ENCODE measurements around the gene DNM3. TPM values are rescaled to one million over a fixed set of nuclear protein-coding genes. Genes with fewer than 3 reads are reported as not detected.
"Not testable (repeated sequence)": the region's sequence is repeated elsewhere in the genome, so short reads cannot be mapped to it uniquely, and the experiment has no call there.

The DNM3 gene
- total and polyA plus RNA-seq, 5 donors from 2014 or later: 0.76 to 5.5 (median 1.6) TPM

- H3K4me1 ChIP-seq (ENCODE audit: control insufficient read depth, insufficient read depth, low read length, poor library complexity, severe bottlenecking): no peaks in the 10 kb centered on the region
- DNase-seq (no peak), ATAC-seq (ENCODE audit: low read depth in 2 of 2) (no peak)
- no peak overlapping the region for H3K4me3 Mint-ChIP-seq
- no peak overlapping the region for H3K27ac ChIP-seq (ENCODE audit: insufficient read depth, low read length, poor library complexity, severe bottlenecking)
- no peaks in the 10 kb centered on the region for H3K9me3 ChIP-seq (ENCODE audit: control insufficient read depth in 2 of 2, low read length in 2 of 2)
- H3K9me3 Mint-ChIP-seq: peaks cover 0 to 6% (median 0%) of the 10 kb centered on the region in 7 donors
- H3K27me3 ChIP-seq (ENCODE audit: control insufficient read depth, insufficient read depth, low read length): no peaks in the 10 kb centered on the region
- no peaks in the 10 kb centered on the region for H3K36me3 ChIP-seq (ENCODE audit: control insufficient read depth, insufficient read depth, low read length)
- H3K36me3 Mint-ChIP-seq: peaks cover 13% of the 10 kb centered on the region
- H3K4me1 Mint-ChIP-seq: peaks cover 0 to 13% (median 6%) of the 10 kb centered on the region in 4 donors
- no peak overlapping the region for H3K4me3 ChIP-seq (ENCODE audit: low read depth, low read length)
- no peak overlapping the region for H3K27ac Mint-ChIP-seq
- no peaks in the 10 kb centered on the region for H3K27me3 Mint-ChIP-seq
Measured at GRCh38 chr1:172041102-172041501, 199.8 kb downstream of the DNM3 start.

GRCh38 chr1:172041742-172042141, 200.4 kb downstream of the DNM3 start:
- H3K36me3 ChIP-seq (ENCODE audit: control insufficient read depth, insufficient read depth, low read length): no peaks in the 10 kb centered on the region
- H3K4me3 Mint-ChIP-seq: no peak overlapping the region
- H3K4me1 Mint-ChIP-seq: peaks cover 0 to 13% (median 6%) of the 10 kb centered on the region in 4 donors
- no peaks in the 10 kb centered on the region for H3K9me3 ChIP-seq (ENCODE audit: control insufficient read depth in 2 of 2, low read length in 2 of 2)
- no peak overlapping the region for H3K27ac Mint-ChIP-seq
- H3K27me3 Mint-ChIP-seq: no peaks in the 10 kb centered on the region
- DNase-seq: no peak
- no peak overlapping the region for H3K4me3 ChIP-seq (ENCODE audit: low read depth, low read length)
- H3K27me3 ChIP-seq (ENCODE audit: control insufficient read depth, insufficient read depth, low read length): no peaks in the 10 kb centered on the region
- H3K27ac ChIP-seq (ENCODE audit: insufficient read depth, low read length, poor library complexity, severe bottlenecking): no peak overlapping the region
- peaks cover 13% of the 10 kb centered on the region for H3K36me3 Mint-ChIP-seq
- no peak for ATAC-seq (ENCODE audit: low read depth in 2 of 2)
- peaks cover 0 to 6% (median 0%) of the 10 kb centered on the region in 7 donors for H3K9me3 Mint-ChIP-seq
- H3K4me1 ChIP-seq (ENCODE audit: control insufficient read depth, insufficient read depth, low read length, poor library complexity, severe bottlenecking): no peaks in the 10 kb centered on the region

GRCh38 chr1:172043900-172044299, 202.6 kb downstream of the DNM3 start:
- no peak for DNase-seq
- Histone ChIP-seq H3K4me1 (ENCODE audit: control insufficient read depth, insufficient read depth, low read length, poor library complexity, severe bottlenecking) (no peaks in the 10 kb centered on the region), H3K9me3 (ENCODE audit: control insufficient read depth in 2 of 2, low read length in 2 of 2) (no peaks in the 10 kb centered on the region), H3K27ac (ENCODE audit: insufficient read depth, low read length, poor library complexity, severe bottlenecking) (no peak overlapping the region), H3K36me3 (ENCODE audit: control insufficient read depth, insufficient read depth, low read length) (no peaks in the 10 kb centered on the region), H3K27me3 (ENCODE audit: control insufficient read depth, insufficient read depth, low read length) (no peaks in the 10 kb centered on the region), H3K4me3 (ENCODE audit: low read depth, low read length) (no peak overlapping the region)
- H3K27me3 Mint-ChIP-seq: no peaks in the 10 kb centered on the region
- H3K9me3 Mint-ChIP-seq: peaks cover 0 to 6% (median 0%) of the 10 kb centered on the region in 7 donors
- no peak for ATAC-seq (ENCODE audit: low read depth in 2 of 2)
- H3K4me1 Mint-ChIP-seq: peaks cover 0 to 13% (median 6%) of the 10 kb centered on the region in 4 donors
- H3K27ac Mint-ChIP-seq: peak overlapping the region in 1 of 3 donors; percentile 12
- peaks cover 9% of the 10 kb centered on the region for H3K36me3 Mint-ChIP-seq
- H3K4me3 Mint-ChIP-seq: no peak overlapping the region

GRCh38 chr1:172051898-172052297, 210.6 kb downstream of the DNM3 start:
- ATAC-seq (ENCODE audit: low read depth in 2 of 2) (no peak), DNase-seq (no peak)
- Histone ChIP-seq H3K27me3 (ENCODE audit: control insufficient read depth, insufficient read depth, low read length) (no peaks in the 10 kb centered on the region), H3K9me3 (ENCODE audit: control insufficient read depth in 2 of 2, low read length in 2 of 2) (no peaks in the 10 kb centered on the region), H3K4me1 (ENCODE audit: control insufficient read depth, insufficient read depth, low read length, poor library complexity, severe bottlenecking) (no peaks in the 10 kb centered on the region), H3K4me3 (ENCODE audit: low read depth, low read length) (no peak overlapping the region), H3K27ac (ENCODE audit: insufficient read depth, low read length, poor library complexity, severe bottlenecking) (no peak overlapping the region), H3K36me3 (ENCODE audit: control insufficient read depth, insufficient read depth, low read length) (no peaks in the 10 kb centered on the region)
- peaks cover 0 to 4% (median 0%) of the 10 kb centered on the region in 4 donors for H3K4me1 Mint-ChIP-seq
- H3K4me3 Mint-ChIP-seq: no peak overlapping the region
- H3K27ac Mint-ChIP-seq: no peak overlapping the region
- peaks cover 3% of the 10 kb centered on the region for H3K36me3 Mint-ChIP-seq
- H3K9me3 Mint-ChIP-seq: no peaks in the 10 kb centered on the region
- H3K27me3 Mint-ChIP-seq: no peaks in the 10 kb centered on the region

- H3K27ac ChIP-seq (ENCODE audit: insufficient read depth, low read length, poor library complexity, severe bottlenecking): no peak overlapping the region
- DNase-seq (no peak), ATAC-seq (ENCODE audit: low read depth in 2 of 2) (no peak)
- no peak overlapping the region for H3K27ac Mint-ChIP-seq
- no peaks in the 10 kb centered on the region for H3K27me3 Mint-ChIP-seq
- H3K4me3 Mint-ChIP-seq: no peak overlapping the region
- H3K9me3 Mint-ChIP-seq: no peaks in the 10 kb centered on the region
- no peaks in the 10 kb centered on the region for H3K9me3 ChIP-seq (ENCODE audit: control insufficient read depth in 2 of 2, low read length in 2 of 2)
- peaks cover 3% of the 10 kb centered on the region for H3K36me3 Mint-ChIP-seq
- no peaks in the 10 kb centered on the region for H3K4me1 ChIP-seq (ENCODE audit: control insufficient read depth, insufficient read depth, low read length, poor library complexity, severe bottlenecking)
- H3K27me3 ChIP-seq (ENCODE audit: control insufficient read depth, insufficient read depth, low read length): no peaks in the 10 kb centered on the region
- H3K4me3 ChIP-seq (ENCODE audit: low read depth, low read length): no peak overlapping the region
- H3K4me1 Mint-ChIP-seq: peaks cover 0 to 4% (median 0%) of the 10 kb centered on the region in 4 donors
- H3K36me3 ChIP-seq (ENCODE audit: control insufficient read depth, insufficient read depth, low read length): no peaks in the 10 kb centered on the region
Measured at GRCh38 chr1:172054172-172054571, 212.9 kb downstream of the DNM3 start.

DNA sequence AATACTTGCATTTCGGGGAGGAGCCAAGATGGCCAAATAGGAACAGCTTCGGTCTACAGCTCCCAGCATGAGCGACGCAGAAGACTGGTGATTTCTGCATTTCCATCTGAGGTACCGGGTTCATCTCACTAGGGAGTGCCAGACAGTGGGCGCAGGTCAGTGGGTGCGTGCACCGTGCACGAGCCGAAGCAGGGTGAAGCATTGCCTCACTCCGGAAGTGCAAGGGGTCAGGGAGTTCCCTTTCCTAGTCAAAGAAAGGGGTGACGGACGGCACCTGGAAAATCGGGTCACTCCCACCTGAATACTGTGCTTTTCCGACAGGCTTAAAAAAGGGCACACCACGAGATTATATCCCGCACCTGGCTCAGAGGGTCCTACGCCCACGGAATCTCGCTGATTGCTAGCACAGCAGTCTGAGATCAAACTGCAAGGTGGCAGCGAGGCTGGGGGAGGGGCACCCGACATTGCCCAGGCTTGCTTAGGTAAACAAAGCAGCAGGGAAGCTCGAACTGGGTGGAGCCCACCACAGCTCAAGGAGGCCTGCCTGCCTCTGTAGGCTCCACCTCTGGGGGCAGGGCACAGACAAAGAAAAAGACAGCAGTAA, 214.6 kb downstream of the DNM3 start:
- H3K27ac ChIP-seq (ENCODE audit: insufficient read depth, low read length, poor library complexity, severe bottlenecking); H3K36me3 Mint-ChIP-seq; DNase-seq; H3K9me3 Mint-ChIP-seq; H3K4me3 ChIP-seq (ENCODE audit: low read depth, low read length); H3K9me3 ChIP-seq (ENCODE audit: control insufficient read depth in 2 of 2, low read length in 2 of 2); H3K27me3 ChIP-seq (ENCODE audit: control insufficient read depth, insufficient read depth, low read length); H3K4me3 Mint-ChIP-seq; H3K36me3 ChIP-seq (ENCODE audit: control insufficient read depth, insufficient read depth, low read length); H3K4me1 Mint-ChIP-seq; H3K27me3 Mint-ChIP-seq; ATAC-seq (ENCODE audit: low read depth in 2 of 2); H3K27ac Mint-ChIP-seq; H3K4me1 ChIP-seq (ENCODE audit: control insufficient read depth, insufficient read depth, low read length, poor library complexity, severe bottlenecking): not testable (repeated sequence)

GRCh38 chr1:172068334-172068733, 227.0 kb downstream of the DNM3 start:
- peaks cover 0 to 2% (median 0%) of the 10 kb centered on the region in 7 donors for H3K9me3 Mint-ChIP-seq
- ATAC-seq (ENCODE audit: low read depth in 2 of 2): no peak
- no peak overlapping the region for H3K27ac ChIP-seq (ENCODE audit: insufficient read depth, low read length, poor library complexity, severe bottlenecking)
- no peak overlapping the region for H3K4me3 Mint-ChIP-seq
- no peaks in the 10 kb centered on the region for H3K27me3 ChIP-seq (ENCODE audit: control insufficient read depth, insufficient read depth, low read length)
- H3K9me3 ChIP-seq (ENCODE audit: control insufficient read depth in 2 of 2, low read length in 2 of 2): no peaks in the 10 kb centered on the region
- H3K36me3 Mint-ChIP-seq: no peaks in the 10 kb centered on the region
- no peak overlapping the region for H3K27ac Mint-ChIP-seq
- no peak overlapping the region for H3K4me3 ChIP-seq (ENCODE audit: low read depth, low read length)
- DNase-seq: no peak
- H3K4me1 Mint-ChIP-seq: no peaks in the 10 kb centered on the region
- H3K27me3 Mint-ChIP-seq: no peaks in the 10 kb centered on the region
- no peaks in the 10 kb centered on the region for H3K4me1 ChIP-seq (ENCODE audit: control insufficient read depth, insufficient read depth, low read length, poor library complexity, severe bottlenecking)
- no peaks in the 10 kb centered on the region for H3K36me3 ChIP-seq (ENCODE audit: control insufficient read depth, insufficient read depth, low read length)

- H3K27ac ChIP-seq (ENCODE audit: insufficient read depth, low read length, poor library complexity, severe bottlenecking): no peak overlapping the region
- ATAC-seq (ENCODE audit: low read depth in 2 of 2): no peak
- H3K36me3 Mint-ChIP-seq: no peaks in the 10 kb centered on the region
- no peaks in the 10 kb centered on the region for H3K4me1 ChIP-seq (ENCODE audit: control insufficient read depth, insufficient read depth, low read length, poor library complexity, severe bottlenecking)
- H3K27ac Mint-ChIP-seq: no peak overlapping the region
- no peaks in the 10 kb centered on the region for H3K36me3 ChIP-seq (ENCODE audit: control insufficient read depth, insufficient read depth, low read length)
- no peak overlapping the region for H3K4me3 ChIP-seq (ENCODE audit: low read depth, low read length)
- no peaks in the 10 kb centered on the region for H3K27me3 Mint-ChIP-seq
- no peaks in the 10 kb centered on the region for H3K4me1 Mint-ChIP-seq
- DNase-seq: no peak
- H3K4me3 Mint-ChIP-seq: no peak overlapping the region
- H3K9me3 Mint-ChIP-seq: peaks cover 0 to 3% (median 0%) of the 10 kb centered on the region in 7 donors
- no peaks in the 10 kb centered on the region for H3K27me3 ChIP-seq (ENCODE audit: control insufficient read depth, insufficient read depth, low read length)
- no peaks in the 10 kb centered on the region for H3K9me3 ChIP-seq (ENCODE audit: control insufficient read depth in 2 of 2, low read length in 2 of 2)
Measured at GRCh38 chr1:172069051-172069450, 227.8 kb downstream of the DNM3 start.
